H9 (cell line): ENCODE data around the gene SERPINB2. TPM values are rescaled to one million over a fixed set of nuclear protein-coding genes. Genes with fewer than 3 reads are reported as not detected.

Experiments used
- DNase-seq: peaks from one replicate; pipeline ENCODE4 v3.0.0-alpha.2; 2017
- H2AFZ ChIP-seq: one replicate; pipeline ENCODE4 v1.6.1; 2013; ENCODE audit warnings: mild to moderate bottlenecking, low read length, control low read depth, moderate library complexity
- H2AK5ac ChIP-seq: 2 replicates; pipeline ENCODE4 v1.6.1; 2013; ENCODE audit warnings: low read length, control low read depth, mixed read lengths; ENCODE audit not compliant: insufficient read length
- H2BK120ac ChIP-seq: one replicate; pipeline ENCODE4 v1.6.1; 2013; ENCODE audit warnings: low read depth, mild to moderate bottlenecking, low read length, control low read depth, inconsistent platforms; ENCODE audit not compliant: poor library complexity, severe bottlenecking
- H2BK12ac ChIP-seq: 2 replicates; pipeline ENCODE4 v1.6.1; 2013; ENCODE audit warnings: low read length, control low read depth, mixed read lengths, low read depth; ENCODE audit not compliant: insufficient read length
- H2BK15ac ChIP-seq: 2 replicates; pipeline ENCODE4 v1.6.1; 2013; ENCODE audit warnings: low read depth, low read length, control low read depth
- H2BK20ac ChIP-seq: one replicate; pipeline ENCODE4 v1.6.1; 2013; ENCODE audit warnings: low read depth, mild to moderate bottlenecking, low read length, control low read depth, inconsistent platforms; ENCODE audit not compliant: poor library complexity, severe bottlenecking
- H2BK5ac ChIP-seq: 2 replicates; pipeline ENCODE4 v1.6.1; 2013; ENCODE audit warnings: low read length, control low read depth, mixed read lengths; ENCODE audit not compliant: insufficient read length
- H3K14ac ChIP-seq: 2 replicates; pipeline ENCODE4 v1.6.1; 2013; ENCODE audit warnings: low read length, control low read depth; ENCODE audit not compliant: insufficient read depth
- H3K18ac ChIP-seq: 2 replicates; pipeline ENCODE4 v1.6.1; 2013; ENCODE audit warnings: low read depth, mild to moderate bottlenecking, mixed read lengths, low read length, control low read depth; ENCODE audit not compliant: insufficient read length
- H3K23ac ChIP-seq: 2 replicates; pipeline ENCODE4 v1.6.1; 2013; ENCODE audit warnings: low read length, control low read depth, mixed read lengths, low read depth; ENCODE audit not compliant: insufficient read length
- H3K23me2 ChIP-seq: 2 replicates; pipeline ENCODE4 v1.6.1; 2013; ENCODE audit warnings: low read depth, mild to moderate bottlenecking, mixed read lengths, low read length, control low read depth; ENCODE audit not compliant: insufficient read length, poor library complexity, severe bottlenecking
- H3K27ac ChIP-seq: 2 replicates; pipeline ENCODE4 v1.5.1; 2013; ENCODE audit warnings: low read length, control low read depth, mixed read lengths, low read depth; ENCODE audit not compliant: insufficient read length
- H3K27me3 ChIP-seq: 2 replicates; pipeline ENCODE4 v1.6.1; 2013; ENCODE audit warnings: low read length, control low read depth, inconsistent platforms; ENCODE audit not compliant: insufficient read depth
- H3K4ac ChIP-seq: 2 replicates; pipeline ENCODE4 v1.6.1; 2013; ENCODE audit warnings: low read depth, mild to moderate bottlenecking, control low read depth, inconsistent platforms, low read length, moderate library complexity
- H3K4me1 ChIP-seq: 2 replicates; pipeline ENCODE4 v1.6.1; 2013; ENCODE audit warnings: low read length, control low read depth, inconsistent platforms; ENCODE audit not compliant: insufficient read depth
- H3K4me2 ChIP-seq: 2 replicates; pipeline ENCODE4 v1.6.1; 2013; ENCODE audit warnings: low read length, control low read depth, mixed read lengths; ENCODE audit not compliant: insufficient read length, insufficient read depth
- H3K56ac ChIP-seq: 2 replicates; pipeline ENCODE4 v1.6.1; 2013; ENCODE audit warnings: low read depth, mild to moderate bottlenecking, mixed read lengths, low read length, control low read depth; ENCODE audit not compliant: insufficient read length
- H3K79me1 ChIP-seq: 2 replicates; pipeline ENCODE4 v1.6.1; 2013; ENCODE audit warnings: low read depth, mild to moderate bottlenecking, moderate library complexity, low read length, control low read depth, inconsistent platforms; ENCODE audit not compliant: insufficient read depth, poor library complexity, severe bottlenecking
- H3K79me2 ChIP-seq: 2 replicates; pipeline ENCODE4 v1.6.1; 2013; ENCODE audit warnings: low read length, control low read depth, inconsistent platforms; ENCODE audit not compliant: insufficient read depth
- H3K9ac ChIP-seq: 2 replicates; pipeline ENCODE4 v1.6.1; 2013; ENCODE audit warnings: low read length, control low read depth, mixed read lengths; ENCODE audit not compliant: insufficient read length; ENCODE audit errors: extremely low read depth
- H3K9me3 ChIP-seq: one replicate; pipeline ENCODE4 v1.6.1; 2013; ENCODE audit warnings: low read depth, low read length, inconsistent platforms; ENCODE audit not compliant: control insufficient read depth
- H3T11ph ChIP-seq: one replicate; pipeline ENCODE4 v1.6.1; 2013; ENCODE audit warnings: mild to moderate bottlenecking, low read length, control low read depth, inconsistent platforms
- H4K20me1 ChIP-seq: one replicate; pipeline ENCODE4 v1.6.1; 2013; ENCODE audit not compliant: control insufficient read depth, insufficient read length, insufficient read depth
- H4K5ac ChIP-seq: 2 replicates; pipeline ENCODE4 v1.6.1; 2013; ENCODE audit warnings: low read depth, mild to moderate bottlenecking, mixed read lengths, low read length, control low read depth; ENCODE audit not compliant: insufficient read length
- H4K8ac ChIP-seq: replicated peaks from 2 replicates; pipeline ENCODE4 v1.6.1; 2013; ENCODE audit warnings: low read length, control low read depth, mixed read lengths, low read depth; ENCODE audit not compliant: insufficient read length
- H4K91ac ChIP-seq: 2 replicates; pipeline ENCODE4 v1.6.1; 2013; ENCODE audit warnings: low read depth, mild to moderate bottlenecking, moderate library complexity, mixed read lengths, low read length, control low read depth; ENCODE audit not compliant: insufficient read length
- H3K27ac Mint-ChIP-seq, 3 experiments: 2 replicates in 2 of 3; 3 replicates in 1 of 3; pipeline ENCODE4 v1.8.0; 2020 to 2021; ENCODE audit warnings: mixed read lengths in 3 of 3, mild to moderate bottlenecking in 1 of 3, moderate library complexity in 1 of 3
- H3K27me3 Mint-ChIP-seq: 2 replicates; pipeline ENCODE4 v1.8.0; 2021; ENCODE audit warnings: low read depth, mild to moderate bottlenecking, moderate library complexity, mixed read lengths
- H3K36me3 Mint-ChIP-seq, 3 experiments: 2 replicates in 2 of 3; 3 replicates in 1 of 3; pipeline ENCODE4 v1.8.0; 2020 to 2021; ENCODE audit warnings: low read depth in 3 of 3, mixed read lengths in 3 of 3; ENCODE audit not compliant: insufficient read depth in 1 of 3
- H3K4me1 Mint-ChIP-seq, 2 experiments: 2 replicates each; pipeline ENCODE4 v1.8.0; 2020; ENCODE audit warnings: mixed read lengths in 2 of 2
- H3K4me3 Mint-ChIP-seq, 2 experiments: 2 replicates in 1 of 2; 3 replicates in 1 of 2; pipeline ENCODE4 v1.8.0; 2020 to 2021; ENCODE audit warnings: mild to moderate bottlenecking in 2 of 2, mixed read lengths in 2 of 2, moderate library complexity in 1 of 2
- H3K9me3 Mint-ChIP-seq, 2 experiments: 2 replicates in 1 of 2; 3 replicates in 1 of 2; pipeline ENCODE4 v1.8.0; 2020; ENCODE audit warnings: mild to moderate bottlenecking in 2 of 2, mixed read lengths in 2 of 2, moderate library complexity in 1 of 2
- CTCF ChIP-seq: fragments of 200-600 bp; sonication (generic); conservative IDR thresholded peaks from 3 replicates; pipeline ENCODE4 v1.8.0; 2021; ENCODE audit warnings: antibody characterized with exemption, mild to moderate bottlenecking
- WGBS: extraction: QIAGEN DNeasy Blood & Tissue Kit; methylation state at CpG from one replicate; pipeline ENCODE4 v1.1.7; 2013; ENCODE audit warnings: missing lambda C conversion rate, low lambda C conversion rate, mixed read lengths; ENCODE audit not compliant: insufficient read length; ENCODE audit errors: extremely low coverage; 5-methylcytosine and 5-hydroxymethylcytosine counted together
- total RNA-seq: library from RNA; stranded (reverse); gene quantifications from 2 replicates; pipeline ENCODE4 v1.2.1, GENCODE V29; 2021

SERPINB2 gene
- total RNA-seq, 1 experiment from 2014 or later, result not detected

- Histone ChIP-seq H3K4me1 (no peaks in the 10 kb centered on the region), H4K5ac (no peak overlapping the region), H3K27me3 (no peaks in the 10 kb centered on the region), H4K8ac (no peak overlapping the region), H4K91ac (no peak overlapping the region), H3K9ac (no peak overlapping the region), H3K56ac (no peak overlapping the region), H2AFZ (no peak overlapping the region), H2BK120ac (no peak overlapping the region), H3K18ac (no peak overlapping the region), H3T11ph (no peak overlapping the region), H4K20me1 (no peaks in the 10 kb centered on the region), H3K27ac (no peak overlapping the region), H2BK12ac (no peak overlapping the region), H3K4ac (no peak overlapping the region), H3K79me1 (no peaks in the 10 kb centered on the region), H3K23me2 (no peaks in the 10 kb centered on the region), H3K4me2 (no peak overlapping the region), H2BK15ac (no peak overlapping the region), H2BK5ac (no peak overlapping the region), H2BK20ac (no peak overlapping the region), H3K14ac (no peak overlapping the region), H3K79me2 (no peaks in the 10 kb centered on the region), H2AK5ac (no peak overlapping the region), H3K9me3 (no peaks in the 10 kb centered on the region), H3K23ac (no peak overlapping the region)
- H3K27me3 Mint-ChIP-seq, result peaks cover 1% of the 10 kb centered on the region; the same call in 1 of the 2 replicates
- peaks cover 7 to 11% of the 10 kb centered on the region in 2 experiments for H3K4me1 Mint-ChIP-seq
- no peak for DNase-seq
- no peak overlapping the region for H3K27ac Mint-ChIP-seq
- H3K36me3 Mint-ChIP-seq, result peaks cover 0 to 8% (median 0%) of the 10 kb centered on the region in 3 experiments; a peak in 4 of 7 replicates
- peaks cover 0 to 11% of the 10 kb centered on the region in 2 experiments; a peak in 4 of 5 replicates for H3K9me3 Mint-ChIP-seq
- WGBS, result no CpG with 5 or more reads among the region's 2 CpGs
- no peak overlapping the region for H3K4me3 Mint-ChIP-seq
- TF ChIP-seq CTCF, result no peak
Measured at GRCh38 chr18:63905361-63905760, 17.9 kb downstream of the SERPINB2 start.
